ENCODE measurements around the gene RSPH9. TPM values are rescaled to one million over a fixed set of nuclear protein-coding genes. Genes with fewer than 3 reads are reported as not detected.
A peak's percentile ranks its signal among the peaks of the same experiment; 100 is the strongest.

Gene RSPH9
- polyA plus RNA-seq, 1 of the 3 experiments (the other 2 are of a cell fraction): 0.05 TPM

GRCh38 chr6:43629505-43630300 is 15.1 kb upstream of the RSPH9 start (continued):
- TF ChIP-seq REST (IDR thresholded peaks at IDR 0.05; ENCODE audit: low read depth, low read length): no peak
- TF ChIP-seq RAD21 (IDR thresholded peaks at IDR 0.05; ENCODE audit: low read length): no peak
- no peak for TF ChIP-seq FOSL2 (IDR thresholded peaks at IDR 0.05; ENCODE audit: borderline replicate concordance, low read depth)
- TF ChIP-seq RXRA (IDR thresholded peaks at IDR 0.05; ENCODE audit: borderline replicate concordance, low read depth): no peak
- no peak for TF ChIP-seq CHD2 (IDR thresholded peaks at IDR 0.05; ENCODE audit: low read length, partially characterized antibody)
- 0 out of 2 replicates have a peak, but pooled peaks have one; percentile 6 for TF ChIP-seq USF2 (IDR thresholded peaks at IDR 0.05; ENCODE audit: borderline replicate concordance, low read depth, low read length)
- no peak for TF ChIP-seq GATA2 (CRISPR knock-in tag; IDR thresholded peaks at IDR 0.05)
- TF ChIP-seq SIN3A (IDR thresholded peaks at IDR 0.05; ENCODE audit: borderline replicate concordance, low read depth, low read length): no peak; the same call in 1 of the 2 replicates
- no peak for TF ChIP-seq YY1 (IDR thresholded peaks at IDR 0.05; ENCODE audit: low read depth)
- peak; percentile 93 for TF ChIP-seq FOXM1 (IDR thresholded peaks at IDR 0.05; ENCODE audit: low read depth)
- no peak for TF ChIP-seq GABPA (IDR thresholded peaks at IDR 0.05; ENCODE audit: low read depth)
- TF ChIP-seq ELF1 (IDR thresholded peaks at IDR 0.05): no peak
- TF ChIP-seq FOXJ3 (CRISPR knock-in tag; IDR thresholded peaks at IDR 0.05): no peak
- TF ChIP-seq RCOR1 (IDR thresholded peaks at IDR 0.05; ENCODE audit: low read length): no peak; the same call in 1 of the 2 replicates
- TF ChIP-seq RFX5 (IDR thresholded peaks at IDR 0.05; ENCODE audit: low read length): no peak
- no peak for TF ChIP-seq JUND (IDR thresholded peaks at IDR 0.05)
- peak; percentile 40; the same call in 1 of the 2 replicates for TF ChIP-seq MEF2A (IDR thresholded peaks at IDR 0.05; ENCODE audit: borderline replicate concordance, low read depth)
- TF ChIP-seq IRF3 (IDR thresholded peaks at IDR 0.05; ENCODE audit: low read depth, low read length): no peak
- TF ChIP-seq CTCF (IDR thresholded peaks at IDR 0.05): no peak
- no peak for TF ChIP-seq PBX3 (IDR thresholded peaks at IDR 0.05)
- TF ChIP-seq SMC3 (IDR thresholded peaks at IDR 0.05; ENCODE audit: low read depth, low read length): no peak
- no peak; the same call in 1 of the 2 replicates for TF ChIP-seq MXI1 (IDR thresholded peaks at IDR 0.05; ENCODE audit: low read depth, low read length)
- TF ChIP-seq EZH2phosphoT487 (IDR thresholded peaks at IDR 0.05; ENCODE audit: borderline replicate concordance, low read depth): no peak
- TF ChIP-seq TCF12 (IDR thresholded peaks at IDR 0.05): no peak
- peak; percentile 90 for TF ChIP-seq NFIC (IDR thresholded peaks at IDR 0.05; ENCODE audit: borderline replicate concordance)
- no peak for TF ChIP-seq TEAD4 (IDR thresholded peaks at IDR 0.05; ENCODE audit: borderline replicate concordance, insufficient read depth)
